ENCODE results near the gene KIRREL1. TPM values are rescaled to one million over a fixed set of nuclear protein-coding genes. Genes with fewer than 3 reads are reported as not detected.
A peak's percentile ranks its signal among the peaks of the same experiment; 100 is the strongest.

Gene KIRREL1
- total RNA-seq, 1 donor: 120 TPM

- TF ChIP-seq CTCF (IDR thresholded peaks at IDR 0.05; ENCODE audit: insufficient read depth, low read depth, low read length): no peak
- no peak overlapping the region for H3K4me3 ChIP-seq (ENCODE audit: low read depth, low read length)
- no peak for DNase-seq (ENCODE audit: low read depth)
These were observed 63.1 kb downstream of the KIRREL1 start for GRCh38 chr1:158056498-158056897.

GRCh38 chr1:158058237-158058985 lies 65.0 kb downstream of the KIRREL1 start:
- no peak for DNase-seq (ENCODE audit: low read depth)
- no peak for TF ChIP-seq CTCF (IDR thresholded peaks at IDR 0.05; ENCODE audit: insufficient read depth, low read depth, low read length)
- no peak overlapping the region for H3K4me3 ChIP-seq (ENCODE audit: low read depth, low read length)

GRCh38 chr1:158059984-158060383 lies 66.5 kb downstream of the KIRREL1 start:
- H3K4me3 ChIP-seq (ENCODE audit: low read depth, low read length): no peak overlapping the region
- no peak for DNase-seq (ENCODE audit: low read depth)
- TF ChIP-seq CTCF (IDR thresholded peaks at IDR 0.05; ENCODE audit: insufficient read depth, low read depth, low read length): no peak

GRCh38 chr1:158062174-158062573 lies 68.7 kb downstream of the KIRREL1 start:
- H3K4me3 ChIP-seq (ENCODE audit: low read depth, low read length): no peak overlapping the region
- no peak for DNase-seq (ENCODE audit: low read depth)
- no peak for TF ChIP-seq CTCF (IDR thresholded peaks at IDR 0.05; ENCODE audit: insufficient read depth, low read depth, low read length)

- peak; percentile 60 for DNase-seq (ENCODE audit: low read depth)
- no peak for TF ChIP-seq CTCF (IDR thresholded peaks at IDR 0.05; ENCODE audit: insufficient read depth, low read depth, low read length)
- H3K4me3 ChIP-seq (ENCODE audit: low read depth, low read length): no peak overlapping the region
These were observed 74.2 kb downstream of the KIRREL1 start for GRCh38 chr1:158067662-158068061.

- H3K4me3 ChIP-seq (ENCODE audit: low read depth, low read length): no peak overlapping the region
- no peak for DNase-seq (ENCODE audit: low read depth)
- no peak for TF ChIP-seq CTCF (IDR thresholded peaks at IDR 0.05; ENCODE audit: insufficient read depth, low read depth, low read length)
These were observed 75.5 kb downstream of the KIRREL1 start for GRCh38 chr1:158068918-158069317.

GRCh38 chr1:158071138-158071537 lies 77.7 kb downstream of the KIRREL1 start:
- no peak for DNase-seq (ENCODE audit: low read depth)
- no peak overlapping the region for H3K4me3 ChIP-seq (ENCODE audit: low read depth, low read length)
- no peak for TF ChIP-seq CTCF (IDR thresholded peaks at IDR 0.05; ENCODE audit: insufficient read depth, low read depth, low read length)

All from fibroblast of villous mesenchyme (primary cell).